RWPE2 (cell line): ENCODE results near the gene THSD8.
A peak's percentile ranks its signal among the peaks of the same experiment; 100 is the strongest.

Source experiments
- ATAC-seq: fragments of 200-7000 bp; cut with Tn5 transposase; 3 replicates; pipeline ENCODE4 v1.9.1; 2021; ENCODE audit warnings: low read depth
- DNase-seq: peaks from one replicate; pipeline ENCODE4 v3.0.0-alpha.2; 2020; ENCODE audit warnings: low spot score
- H3K27ac ChIP-seq: fragments of 450-650 bp; 2 replicates; pipeline ENCODE4 v1.5.1; 2017; ENCODE audit warnings: mild to moderate bottlenecking; ENCODE audit not compliant: poor library complexity, severe bottlenecking
- H3K27me3 ChIP-seq: fragments of 250-450 bp; sonication (Bioruptor Pico); 2 replicates; pipeline ENCODE4 v1.5.1; 2021; ENCODE audit warnings: mild to moderate bottlenecking, moderate library complexity; ENCODE audit not compliant: insufficient read depth, poor library complexity, severe bottlenecking
- H3K36me3 ChIP-seq: fragments of 250-450 bp; sonication (Bioruptor Pico); 2 replicates; pipeline ENCODE4 v1.5.1; 2020; ENCODE audit warnings: low read depth, mild to moderate bottlenecking, moderate library complexity
- H3K4me1 ChIP-seq: fragments of 250-450 bp; sonication (Bioruptor Pico); 2 replicates; pipeline ENCODE4 v1.5.1; 2021; ENCODE audit warnings: mild to moderate bottlenecking, moderate library complexity; ENCODE audit not compliant: insufficient read depth, poor library complexity, severe bottlenecking
- H3K4me3 ChIP-seq: fragments of 250-450 bp; sonication (Bioruptor Pico); 2 replicates; pipeline ENCODE4 v1.5.1; 2021; ENCODE audit warnings: mild to moderate bottlenecking, moderate library complexity; ENCODE audit not compliant: severe bottlenecking
- H3K9me3 ChIP-seq: fragments of 250-450 bp; sonication (Bioruptor Pico); 2 replicates; pipeline ENCODE4 v1.5.1; 2021; ENCODE audit warnings: mild to moderate bottlenecking, moderate library complexity; ENCODE audit not compliant: severe bottlenecking
- TF ChIP-seq, protein P1 (sequence below): fragments of 450-650 bp; IDR thresholded peaks from one replicate; pipeline ENCODE4 v1.5.1; 2017; ENCODE audit warnings: mild to moderate bottlenecking, moderate library complexity; ENCODE audit not compliant: poor library complexity, severe bottlenecking

Gene THSD8

DNA sequence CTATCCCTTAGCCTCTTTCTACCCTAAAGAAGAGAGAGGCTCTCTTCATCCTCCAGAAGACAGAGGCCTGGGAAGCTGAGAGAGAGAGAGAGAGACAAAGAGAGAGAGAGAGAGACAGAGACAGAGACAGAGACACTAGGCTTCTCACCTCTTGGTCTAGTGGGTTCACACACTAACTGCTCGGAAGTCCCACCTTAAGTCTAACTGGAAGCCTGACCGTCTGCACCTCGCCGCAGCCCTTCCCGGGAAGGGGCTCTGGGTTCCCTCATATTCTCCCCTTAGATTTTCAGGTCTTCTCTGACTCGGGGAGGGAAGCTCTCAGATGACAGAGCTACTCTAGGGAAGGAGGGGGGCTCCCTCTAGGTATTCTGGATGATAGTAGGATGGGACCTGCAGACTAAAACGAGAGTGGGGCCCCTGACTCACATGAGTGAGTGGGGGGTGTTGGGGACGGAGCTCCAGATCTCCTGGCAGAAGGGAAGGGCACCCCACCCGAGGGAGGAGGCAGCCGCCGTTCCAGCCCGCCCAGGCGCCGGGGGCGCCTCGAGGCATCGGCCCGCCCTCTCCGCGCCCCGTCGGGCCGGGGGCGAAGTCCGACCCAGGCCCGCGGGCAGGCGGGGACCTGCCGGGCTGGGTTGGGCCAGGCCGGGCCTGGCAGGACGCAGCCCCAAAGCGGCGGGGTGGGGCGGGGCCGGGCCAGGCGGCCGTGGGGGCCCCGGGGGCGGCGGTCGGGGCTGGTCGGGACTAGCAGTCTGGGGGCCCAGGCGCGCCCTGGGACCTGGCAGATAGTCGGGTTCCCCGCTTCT is 12.6 kb upstream of the THSD8 start:
- Histone ChIP-seq H3K27ac (peak overlapping the region; percentile 99), H3K9me3 (no peaks in the 10 kb centered on the region), H3K4me3 (peak overlapping the region; percentile 81), H3K27me3 (no peaks in the 10 kb centered on the region), H3K4me1 (peaks cover 53% of the 10 kb centered on the region), H3K36me3 (peaks cover 16% of the 10 kb centered on the region)
- TF ChIP-seq, protein P1, sequence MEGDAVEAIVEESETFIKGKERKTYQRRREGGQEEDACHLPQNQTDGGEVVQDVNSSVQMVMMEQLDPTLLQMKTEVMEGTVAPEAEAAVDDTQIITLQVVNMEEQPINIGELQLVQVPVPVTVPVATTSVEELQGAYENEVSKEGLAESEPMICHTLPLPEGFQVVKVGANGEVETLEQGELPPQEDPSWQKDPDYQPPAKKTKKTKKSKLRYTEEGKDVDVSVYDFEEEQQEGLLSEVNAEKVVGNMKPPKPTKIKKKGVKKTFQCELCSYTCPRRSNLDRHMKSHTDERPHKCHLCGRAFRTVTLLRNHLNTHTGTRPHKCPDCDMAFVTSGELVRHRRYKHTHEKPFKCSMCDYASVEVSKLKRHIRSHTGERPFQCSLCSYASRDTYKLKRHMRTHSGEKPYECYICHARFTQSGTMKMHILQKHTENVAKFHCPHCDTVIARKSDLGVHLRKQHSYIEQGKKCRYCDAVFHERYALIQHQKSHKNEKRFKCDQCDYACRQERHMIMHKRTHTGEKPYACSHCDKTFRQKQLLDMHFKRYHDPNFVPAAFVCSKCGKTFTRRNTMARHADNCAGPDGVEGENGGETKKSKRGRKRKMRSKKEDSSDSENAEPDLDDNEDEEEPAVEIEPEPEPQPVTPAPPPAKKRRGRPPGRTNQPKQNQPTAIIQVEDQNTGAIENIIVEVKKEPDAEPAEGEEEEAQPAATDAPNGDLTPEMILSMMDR: no peak
- no peak; the same call in 2 of the 3 replicates for ATAC-seq
- no peak for DNase-seq

GRCh38 chr19:12789904-12790619 is 11.8 kb upstream of the THSD8 start:
- Histone ChIP-seq H3K4me1 (peaks cover 45% of the 10 kb centered on the region), H3K27me3 (no peaks in the 10 kb centered on the region), H3K36me3 (peaks cover 16% of the 10 kb centered on the region), H3K4me3 (peak overlapping the region; percentile 81), H3K27ac (peak overlapping the region; percentile 99), H3K9me3 (no peaks in the 10 kb centered on the region)
- TF ChIP-seq, protein P1: no peak
- peak; percentile 52 for ATAC-seq
- DNase-seq: peak; percentile 97

GRCh38 chr19:12790628-12791344 is 11.1 kb upstream of the THSD8 start:
- TF ChIP-seq, protein P1: no peak
- Histone ChIP-seq H3K4me3 (peak overlapping the region; percentile 81), H3K4me1 (peaks cover 38% of the 10 kb centered on the region), H3K27ac (peak overlapping the region; percentile 99), H3K9me3 (no peaks in the 10 kb centered on the region), H3K36me3 (peaks cover 16% of the 10 kb centered on the region), H3K27me3 (no peaks in the 10 kb centered on the region)
- no peak for ATAC-seq
- DNase-seq: no peak

GRCh38 chr19:12791345-12792050 is 10.4 kb upstream of the THSD8 start, which contains the start of gene JUNB:
Gene JUNB (plus strand): TSS chr19:12791486. CDS start chr19:12791772, 286 bp downstream.
- ATAC-seq: peak; percentile 40
- H3K4me3 ChIP-seq: peak within 1 kb of the TSS; percentile 81
- TF ChIP-seq, protein P1: no peak
- H3K36me3 ChIP-seq: peaks cover 16% of the 10 kb centered on the region
- no peaks in the 10 kb centered on the region for H3K27me3 ChIP-seq
- peak; percentile 94 for DNase-seq
- peaks cover 37% of the 10 kb centered on the region for H3K4me1 ChIP-seq
- no peaks in the 10 kb centered on the region for H3K9me3 ChIP-seq
- peak within 1 kb of the TSS; percentile 99 for H3K27ac ChIP-seq
